Neural crest cell (in vitro differentiated cells): ENCODE measurements around the gene CLEC2D. TPM values are rescaled to one million over a fixed set of nuclear protein-coding genes. Genes with fewer than 3 reads are reported as not detected.

Experiments used
- DNase-seq: peaks from one replicate; pipeline ENCODE4 v3.0.0; 2021; ENCODE audit warnings: low read depth, mixed read lengths, low spot score
- H3K27ac Mint-ChIP-seq: one replicate; pipeline ENCODE4 v1.8.0; 2021; ENCODE audit warnings: mild to moderate bottlenecking, mixed read lengths; ENCODE audit not compliant: unreplicated experiment
- H3K27me3 Mint-ChIP-seq: 2 replicates; pipeline ENCODE4 v1.8.0; 2021; ENCODE audit warnings: low read depth, mild to moderate bottlenecking, mixed read lengths
- H3K36me3 Mint-ChIP-seq: 2 replicates; pipeline ENCODE4 v1.8.0; 2021; ENCODE audit warnings: low read depth, mild to moderate bottlenecking, mixed read lengths
- H3K4me1 Mint-ChIP-seq: 2 replicates; pipeline ENCODE4 v1.8.0; 2021; ENCODE audit warnings: mixed read lengths
- H3K4me3 Mint-ChIP-seq: one replicate; pipeline ENCODE4 v1.8.0; 2021; ENCODE audit warnings: mild to moderate bottlenecking, mixed read lengths
- H3K9me3 Mint-ChIP-seq: 2 replicates; pipeline ENCODE4 v1.8.0; 2021; ENCODE audit warnings: mixed read lengths
- total RNA-seq: library from RNA; stranded (reverse); gene quantifications from 2 replicates; pipeline ENCODE4 v1.2.1, GENCODE V29; 2021
- TF ChIP-seq, protein P1 (sequence below): fragments of 200-600 bp; sonication (generic); conservative IDR thresholded peaks from 2 replicates; pipeline ENCODE4 v1.5.0; 2021; ENCODE audit warnings: antibody characterized with exemption, mild to moderate bottlenecking

The CLEC2D gene
- total RNA-seq, 1 donor from 2014 or later: 10.6 TPM

DNA sequence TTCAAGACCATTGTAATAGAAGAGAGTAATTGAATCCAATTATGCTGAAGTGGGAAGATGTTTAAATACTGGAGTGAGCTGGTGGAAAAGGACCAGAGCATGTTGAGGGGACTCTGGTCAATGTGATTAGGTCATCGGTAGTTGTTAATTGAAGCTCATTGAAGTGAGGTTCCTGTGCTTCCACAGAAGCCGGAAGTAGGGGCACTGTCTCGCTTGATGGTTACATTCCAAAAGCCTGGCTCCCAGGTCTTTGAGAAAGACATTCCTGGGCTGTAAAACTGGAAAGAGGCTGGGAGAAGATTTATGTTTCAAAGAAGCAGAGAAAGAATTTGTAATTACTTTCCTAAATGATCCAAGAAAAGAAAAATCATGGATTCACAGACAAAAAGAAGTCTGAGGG is 75.7 kb downstream of the CLEC2D start:
- TF ChIP-seq, protein P1, sequence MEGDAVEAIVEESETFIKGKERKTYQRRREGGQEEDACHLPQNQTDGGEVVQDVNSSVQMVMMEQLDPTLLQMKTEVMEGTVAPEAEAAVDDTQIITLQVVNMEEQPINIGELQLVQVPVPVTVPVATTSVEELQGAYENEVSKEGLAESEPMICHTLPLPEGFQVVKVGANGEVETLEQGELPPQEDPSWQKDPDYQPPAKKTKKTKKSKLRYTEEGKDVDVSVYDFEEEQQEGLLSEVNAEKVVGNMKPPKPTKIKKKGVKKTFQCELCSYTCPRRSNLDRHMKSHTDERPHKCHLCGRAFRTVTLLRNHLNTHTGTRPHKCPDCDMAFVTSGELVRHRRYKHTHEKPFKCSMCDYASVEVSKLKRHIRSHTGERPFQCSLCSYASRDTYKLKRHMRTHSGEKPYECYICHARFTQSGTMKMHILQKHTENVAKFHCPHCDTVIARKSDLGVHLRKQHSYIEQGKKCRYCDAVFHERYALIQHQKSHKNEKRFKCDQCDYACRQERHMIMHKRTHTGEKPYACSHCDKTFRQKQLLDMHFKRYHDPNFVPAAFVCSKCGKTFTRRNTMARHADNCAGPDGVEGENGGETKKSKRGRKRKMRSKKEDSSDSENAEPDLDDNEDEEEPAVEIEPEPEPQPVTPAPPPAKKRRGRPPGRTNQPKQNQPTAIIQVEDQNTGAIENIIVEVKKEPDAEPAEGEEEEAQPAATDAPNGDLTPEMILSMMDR: no peak
- Mint-ChIP-seq H3K4me1 (no peaks in the 10 kb centered on the region), H3K27me3 (peaks cover 19% of the 10 kb centered on the region), H3K4me3 (no peak overlapping the region), H3K9me3 (no peaks in the 10 kb centered on the region), H3K36me3 (no peaks in the 10 kb centered on the region), H3K27ac (no peak overlapping the region)
- no peak for DNase-seq

Other genes starting within 250 kb of the CLEC2D start
- gene KLRB1, start 61.8 kb upstream of the CLEC2D start, total RNA-seq: not detected in 2 replicates
- gene CLECL1, start 63.4 kb downstream of the CLEC2D start, total RNA-seq: not detected in 2 replicates
- gene CD69, start 91.2 kb downstream of the CLEC2D start, total RNA-seq: not detected in 2 replicates
- gene KLRF1, start 157.8 kb downstream of the CLEC2D start, total RNA-seq: not detected in 2 replicates
- gene CLEC2B, start 199.6 kb downstream of the CLEC2D start, total RNA-seq: 0.19 TPM in 1 of 2 replicates, not detected in the other
- gene KLRF2, start 211.8 kb downstream of the CLEC2D start, total RNA-seq: not detected in 2 replicates